GDM1 (cell line): ENCODE results near the gene TMEM179.
"Not testable (repeated sequence)": the region's sequence is repeated elsewhere in the genome, so short reads cannot be mapped to it uniquely, and the experiment has no call there.

Experiments used
- DNase-seq: peaks from one replicate; lab custom pipeline; 2025; lab: John Stamatoyannopoulos, UW

The TMEM179 gene

GRCh38 chr14:104585966-104586697 is 18.4 kb downstream of the TMEM179 start:
- no peak for DNase-seq

DNA sequence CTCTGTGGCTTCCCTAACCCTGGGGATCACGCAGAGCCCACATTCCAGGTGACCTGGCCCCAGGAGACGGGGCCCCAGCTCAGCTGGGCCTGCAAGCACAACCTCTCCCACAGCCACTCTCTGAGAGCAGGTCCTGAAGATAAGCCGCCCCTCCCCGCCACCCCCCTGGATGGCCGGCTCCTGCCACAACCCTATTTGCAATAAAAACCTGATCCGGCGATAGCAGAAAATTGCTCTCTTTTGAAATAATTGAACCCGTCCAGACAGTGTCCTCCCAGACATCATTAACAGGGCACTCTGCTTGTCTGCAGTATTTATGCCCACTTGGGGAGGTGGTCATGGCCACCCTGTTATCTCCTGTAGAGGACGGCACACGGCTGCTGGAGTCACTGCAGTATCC is 20.0 kb downstream of the TMEM179 start:
- DNase-seq: no peak

DNA sequence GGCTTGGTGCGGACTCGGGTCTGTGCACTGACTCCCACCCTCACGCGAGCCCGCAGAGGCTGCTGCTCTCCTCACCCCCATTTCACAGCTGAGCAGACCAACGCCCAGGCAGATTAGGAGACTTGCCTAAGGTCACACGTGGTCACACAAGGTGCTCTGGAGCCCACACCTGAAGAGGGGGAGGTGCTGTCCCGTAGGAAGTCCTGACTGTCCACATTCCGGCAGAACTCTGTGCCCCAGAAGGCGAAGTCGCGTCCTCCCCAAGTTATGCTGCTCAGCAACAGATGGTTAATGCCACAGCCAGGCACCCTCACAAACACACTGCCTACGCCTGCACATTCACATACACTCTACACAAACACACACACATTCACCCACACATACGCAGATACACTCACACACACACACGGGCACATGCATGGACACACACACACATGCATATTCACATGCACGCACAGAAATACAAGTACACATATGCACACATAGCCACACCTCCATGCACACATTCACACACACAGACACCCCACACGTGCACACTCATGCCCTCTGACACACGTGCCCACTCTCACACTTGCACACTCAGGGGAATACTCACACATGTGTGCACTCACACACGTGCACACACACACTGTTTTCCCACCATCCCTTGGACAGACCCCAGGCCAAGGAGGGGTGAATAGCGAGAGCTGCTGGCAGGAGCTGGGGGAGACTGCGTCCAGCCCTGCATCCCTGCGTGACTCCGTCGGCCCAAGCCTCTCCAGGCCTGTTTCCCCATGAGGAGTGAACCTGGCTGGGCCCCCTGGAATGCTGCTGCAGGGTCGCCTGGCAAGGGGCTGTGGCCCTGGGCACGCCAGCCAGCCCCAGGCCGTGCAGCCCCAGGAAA is 20.9 kb downstream of the TMEM179 start:
- DNase-seq: no peak

GRCh38 chr14:104582662-104583061 is 21.9 kb downstream of the TMEM179 start:
- no peak for DNase-seq

- no peak for DNase-seq
Observed at GRCh38 chr14:104582005-104582404, 22.6 kb downstream of the TMEM179 start.

DNA sequence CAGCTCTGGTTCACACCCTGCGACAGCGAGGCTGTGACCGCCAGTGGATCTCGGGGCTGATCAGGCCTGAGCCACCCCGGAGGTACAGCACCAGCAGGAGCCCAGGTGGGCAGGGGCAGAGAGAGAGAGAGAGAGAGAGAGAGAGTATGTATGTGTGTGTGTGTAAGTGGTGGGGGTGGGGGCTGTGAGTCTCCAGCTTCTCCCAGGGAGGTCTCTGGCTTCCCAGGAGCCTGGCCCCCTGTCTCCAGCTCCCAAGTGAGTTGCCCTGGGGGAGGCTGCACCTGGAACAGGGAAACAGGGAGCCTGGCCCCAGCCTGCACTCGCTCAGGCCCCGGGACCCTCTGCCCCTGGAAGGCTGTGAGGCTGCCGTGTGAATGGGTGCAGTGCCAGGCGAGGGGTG is 23.1 kb downstream of the TMEM179 start:
- DNase-seq: no peak

DNA sequence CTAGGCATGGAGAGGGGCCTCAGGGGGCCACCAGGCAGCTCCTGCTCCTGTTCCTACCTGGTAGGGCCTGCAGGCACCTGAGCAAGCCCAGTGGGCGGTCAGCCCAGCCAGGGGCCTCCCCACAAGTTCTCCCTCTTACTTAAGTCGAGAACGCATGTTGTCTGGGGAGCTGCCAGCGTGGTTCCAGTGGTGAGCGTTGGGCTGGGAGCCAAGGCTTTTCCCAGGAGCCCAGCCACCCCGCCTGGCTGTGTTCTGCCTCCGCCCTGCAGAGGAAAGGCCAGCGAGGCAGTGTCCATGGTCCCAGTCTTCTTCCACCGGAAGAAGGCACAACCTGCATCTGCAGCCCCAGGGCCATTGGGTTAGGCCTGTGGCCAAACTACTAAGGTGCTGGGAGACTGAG is 23.6 kb downstream of the TMEM179 start:
- no peak for DNase-seq

- not testable (repeated sequence) for DNase-seq
Observed at GRCh38 chr14:104579939-104580338, 24.6 kb downstream of the TMEM179 start.

- DNase-seq: no peak
Observed at GRCh38 chr14:104579507-104579906, 25.1 kb downstream of the TMEM179 start, which contains the start of gene C14orf180. TSS of gene C14orf180 (plus strand) at chr14:104579764. CDS start at chr14:104586431, 6,667 bp downstream.

- no peak for DNase-seq
Observed at GRCh38 chr14:104578321-104578720, 26.3 kb downstream of the TMEM179 start.

DNA sequence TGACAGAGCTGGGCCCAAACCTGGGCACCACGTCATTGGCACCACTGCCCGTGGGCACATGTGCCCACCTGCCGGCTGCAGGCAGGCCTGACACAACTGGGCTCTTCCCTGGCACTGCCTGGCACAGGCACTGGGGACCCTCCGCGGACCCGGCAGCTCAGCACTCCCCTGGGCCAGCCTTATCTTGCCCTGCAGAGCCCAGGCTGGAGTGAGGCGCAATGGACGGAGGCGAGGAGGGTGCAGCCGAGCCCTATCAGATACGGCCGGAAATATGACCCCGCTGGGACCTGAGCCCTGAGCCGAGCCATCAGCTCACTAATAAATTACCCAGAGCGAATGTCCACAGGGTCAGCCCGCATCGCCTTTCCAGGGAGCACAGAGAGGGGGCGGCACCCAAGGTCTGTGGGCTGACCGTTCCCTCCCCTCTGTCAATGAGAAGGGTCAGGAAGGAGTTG is 26.7 kb downstream of the TMEM179 start:
- DNase-seq: no peak

GRCh38 chr14:104577426-104577825 is 27.1 kb downstream of the TMEM179 start:
- DNase-seq: no peak

GRCh38 chr14:104576970-104577332 is 27.6 kb downstream of the TMEM179 start:
- DNase-seq: no peak

- DNase-seq: no peak
Observed at GRCh38 chr14:104576232-104576969, 28.2 kb downstream of the TMEM179 start.

GRCh38 chr14:104574978-104575583 is 29.5 kb downstream of the TMEM179 start:
- no peak for DNase-seq

DNA sequence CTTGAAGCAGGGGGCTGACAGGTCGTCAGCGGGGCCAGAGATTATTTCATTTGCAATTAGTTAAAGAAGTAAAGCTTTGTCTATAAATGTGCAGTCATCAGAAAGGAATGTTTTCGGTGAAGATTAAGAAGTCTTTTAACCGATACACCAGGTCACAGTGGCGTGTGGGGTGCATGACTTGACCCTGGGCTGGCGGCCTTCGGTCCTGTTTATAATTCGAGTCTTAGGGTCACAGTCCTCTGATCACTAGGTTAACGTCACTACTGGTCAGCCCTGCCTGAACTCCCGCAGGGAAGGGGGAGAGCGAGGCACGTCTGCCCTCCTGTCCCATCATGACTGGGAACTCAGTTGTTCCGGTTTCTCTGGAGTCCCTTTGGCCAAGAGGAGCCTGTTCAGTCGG is 30.0 kb downstream of the TMEM179 start:
- DNase-seq: no peak

DNA sequence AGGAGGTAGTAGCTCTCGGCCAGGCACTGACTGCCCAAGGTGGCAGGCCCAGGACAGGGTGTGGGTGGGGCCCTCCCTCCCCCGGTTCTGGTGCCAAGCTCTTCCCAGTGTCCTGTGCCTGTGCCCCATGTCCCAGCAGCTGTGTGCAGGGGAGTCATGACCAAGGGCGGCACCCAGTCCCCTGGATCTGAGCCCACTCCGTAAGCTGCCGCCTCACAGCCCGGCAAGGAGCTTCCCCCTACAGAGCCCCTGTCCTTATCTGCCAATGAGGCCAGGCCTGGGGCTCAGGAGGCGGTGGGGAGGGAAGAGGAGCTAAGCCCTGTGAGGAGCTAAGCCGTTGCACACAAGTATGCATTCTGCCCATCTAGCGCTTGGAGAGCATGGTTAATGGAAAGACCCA is 30.6 kb downstream of the TMEM179 start:
- DNase-seq: no peak

DNA sequence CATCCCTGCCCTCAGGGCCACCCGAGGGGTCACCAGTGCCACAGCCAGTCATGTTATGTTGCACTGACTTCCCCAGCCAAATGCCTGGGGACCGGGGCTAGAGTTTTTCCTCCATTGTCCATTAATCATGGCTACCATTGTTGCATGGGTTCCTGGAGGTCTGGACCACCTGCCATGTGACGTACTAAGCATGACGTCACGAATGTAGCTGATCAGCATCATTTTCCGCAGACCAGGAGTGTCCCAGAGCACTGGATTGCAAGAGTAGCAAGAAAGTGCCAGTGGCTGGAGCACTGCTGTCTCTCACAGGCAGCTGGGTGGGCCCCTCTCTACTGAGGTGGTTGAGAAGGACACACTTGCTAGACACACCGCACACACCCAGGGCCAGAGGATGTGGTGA is 31.9 kb downstream of the TMEM179 start:
- no peak for DNase-seq

GRCh38 chr14:104572024-104572626 is 32.4 kb downstream of the TMEM179 start:
- no peak for DNase-seq

GRCh38 chr14:104571246-104571645 is 33.3 kb downstream of the TMEM179 start:
- DNase-seq: no peak

GRCh38 chr14:104569435-104569834 is 35.1 kb downstream of the TMEM179 start:
- DNase-seq: no peak

DNA sequence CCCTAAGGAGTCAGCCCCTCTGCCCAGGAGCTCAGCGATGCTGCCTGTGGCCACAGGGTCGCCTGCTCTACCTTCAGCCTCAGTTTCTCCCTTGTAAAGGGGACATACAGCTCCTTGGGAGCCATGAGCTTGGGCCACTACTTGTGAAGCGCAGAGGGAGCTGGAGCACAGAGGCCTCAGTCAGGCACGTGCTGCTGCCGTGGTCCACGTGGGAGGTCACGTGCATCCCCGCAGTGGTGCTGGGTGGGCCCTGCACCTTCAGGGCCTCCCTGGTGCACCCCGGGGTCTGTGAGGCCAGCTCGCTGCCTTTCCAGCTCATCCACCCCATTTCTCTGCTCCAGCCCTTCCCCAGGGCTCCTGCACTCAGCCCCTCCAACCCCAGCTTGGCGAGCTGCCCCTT is 36.0 kb downstream of the TMEM179 start:
- no peak for DNase-seq
